NCI-H1417 (cell line): ENCODE data around the gene SHISA2.
"Not testable (repeated sequence)": the region's sequence is repeated elsewhere in the genome, so short reads cannot be mapped to it uniquely, and the experiment has no call there.

Source experiments
- DNase-seq, 3 experiments: peaks; one replicate each; lab custom pipeline; 2025; lab: John Stamatoyannopoulos, UW

The SHISA2 gene

GRCh38 chr13:26051657-26052311, at the start of gene SHISA2:
Gene SHISA2, minus strand, starts transcription at chr13:26052016. Its CDS starts 1,041 bp downstream, at chr13:26050975.
- peak; percentile 44 to 72 (median 64) for DNase-seq

GRCh38 chr13:26095846-26096610, 44.2 kb upstream of the SHISA2 start:
- DNase-seq: no peak

GRCh38 chr13:26095338-26095737, 43.5 kb upstream of the SHISA2 start:
- no peak for DNase-seq

- DNase-seq: not testable (repeated sequence)
Observed at GRCh38 chr13:26076821-26077220, 25.0 kb upstream of the SHISA2 start.

GRCh38 chr13:26075498-26075897, 23.7 kb upstream of the SHISA2 start:
- peak in 1 of 3 experiments; percentile 3 for DNase-seq

GRCh38 chr13:26074706-26075105, 22.9 kb upstream of the SHISA2 start:
- no peak for DNase-seq

GRCh38 chr13:26072335-26072734, 20.5 kb upstream of the SHISA2 start:
- DNase-seq: peak in 1 of 3 experiments; percentile 4

- DNase-seq: no peak
Observed at GRCh38 chr13:26071691-26072090, 19.9 kb upstream of the SHISA2 start.

- not testable (repeated sequence) for DNase-seq
Observed at GRCh38 chr13:26069642-26070041, 17.8 kb upstream of the SHISA2 start.

- DNase-seq: not testable (repeated sequence)
Observed at GRCh38 chr13:26068372-26068771, 16.6 kb upstream of the SHISA2 start.

GRCh38 chr13:26067601-26068000, 15.8 kb upstream of the SHISA2 start:
- no peak for DNase-seq

- not testable (repeated sequence) for DNase-seq
Observed at GRCh38 chr13:26066492-26066891, 14.7 kb upstream of the SHISA2 start.

GRCh38 chr13:26062853-26063444, 11.1 kb upstream of the SHISA2 start:
- DNase-seq: peak; percentile 33 to 79 (median 44)

GRCh38 chr13:26061947-26062346, 10.1 kb upstream of the SHISA2 start:
- DNase-seq: no peak

- no peak for DNase-seq
Observed at GRCh38 chr13:26061256-26061655, 9.4 kb upstream of the SHISA2 start.

GRCh38 chr13:26060357-26060756, 8.5 kb upstream of the SHISA2 start:
- no peak for DNase-seq

GRCh38 chr13:26058704-26059103, 6.9 kb upstream of the SHISA2 start:
- DNase-seq: no peak

- DNase-seq: no peak
Observed at GRCh38 chr13:26054896-26055295, 3.1 kb upstream of the SHISA2 start.

- no peak for DNase-seq
Observed at GRCh38 chr13:26053418-26053980, 1.7 kb upstream of the SHISA2 start.

- DNase-seq: no peak
Observed at GRCh38 chr13:26052337-26052736, 521 bp upstream of the SHISA2 start.

GRCh38 chr13:26051231-26051656, 572 bp downstream of the SHISA2 start:
- peak in 2 of 3 experiments; percentile 55 to 66 for DNase-seq

- DNase-seq: peak; percentile 9 to 81 (median 70)
Observed at GRCh38 chr13:26050568-26051230, 1.1 kb downstream of the SHISA2 start.
